Left renal pelvis (tissue), 4 donors: ENCODE results near the gene RPRD2. TPM values are rescaled to one million over a fixed set of nuclear protein-coding genes. Genes with fewer than 3 reads are reported as not detected.

Source experiments
- DNase-seq, 4 donors: peaks; one replicate each; pipeline ENCODE4 v3.0.0-alpha.2; 2013; ENCODE audit warnings: low read depth in 4 of 4, low spot score in 3 of 4
- polyA plus RNA-seq, 4 donors: library from polyadenylated mRNA; unstranded; fragments of 120-200 nt; gene quantifications; one replicate each; pipeline ENCODE4 v1.2.1, GENCODE V29; 2013; ENCODE audit not compliant: insufficient read length in 4 of 4

The RPRD2 gene
- polyA plus RNA-seq, 4 donors: 38.9 to 56.3 (median 52.0) TPM

DNA sequence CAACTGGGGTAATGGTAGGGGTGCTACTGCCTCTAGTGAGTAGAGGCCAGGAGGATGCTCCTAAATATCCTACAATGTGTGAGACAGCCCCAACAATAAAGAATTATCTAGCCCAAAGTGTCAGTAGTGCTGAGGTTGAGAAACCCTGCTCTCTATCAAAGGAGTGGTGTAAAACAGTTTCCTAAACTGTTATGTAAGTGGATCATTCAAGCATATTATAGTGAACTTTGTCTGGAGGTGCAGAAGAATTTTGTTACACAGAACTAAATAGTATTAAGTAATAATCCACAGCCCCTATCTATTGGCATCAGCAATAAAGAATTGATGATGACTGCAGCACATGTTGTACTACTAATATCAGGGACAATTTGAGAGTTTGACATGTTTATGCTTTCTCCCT, 103.0 kb downstream of the RPRD2 start:
- no peak for DNase-seq

DNA sequence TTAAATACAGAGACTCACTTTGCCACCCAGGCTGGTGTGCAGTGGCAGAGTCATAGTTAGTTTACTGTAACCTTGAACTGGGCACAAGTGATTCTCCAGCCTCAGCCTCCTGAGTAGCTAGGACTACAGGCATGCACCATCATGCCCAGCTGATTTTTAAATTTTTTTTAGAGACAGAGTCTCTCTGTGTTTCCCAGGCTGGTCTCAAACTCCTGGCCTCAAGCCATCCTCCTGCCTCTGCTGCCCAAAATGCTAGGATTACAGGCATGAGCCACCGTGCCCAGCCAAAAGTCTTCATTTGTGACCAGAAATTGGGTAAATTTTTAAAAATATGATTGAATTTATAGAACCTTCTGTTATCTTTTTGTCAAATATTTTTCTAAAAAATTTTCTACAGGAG, 105.3 kb downstream of the RPRD2 start:
- no peak for DNase-seq

DNA sequence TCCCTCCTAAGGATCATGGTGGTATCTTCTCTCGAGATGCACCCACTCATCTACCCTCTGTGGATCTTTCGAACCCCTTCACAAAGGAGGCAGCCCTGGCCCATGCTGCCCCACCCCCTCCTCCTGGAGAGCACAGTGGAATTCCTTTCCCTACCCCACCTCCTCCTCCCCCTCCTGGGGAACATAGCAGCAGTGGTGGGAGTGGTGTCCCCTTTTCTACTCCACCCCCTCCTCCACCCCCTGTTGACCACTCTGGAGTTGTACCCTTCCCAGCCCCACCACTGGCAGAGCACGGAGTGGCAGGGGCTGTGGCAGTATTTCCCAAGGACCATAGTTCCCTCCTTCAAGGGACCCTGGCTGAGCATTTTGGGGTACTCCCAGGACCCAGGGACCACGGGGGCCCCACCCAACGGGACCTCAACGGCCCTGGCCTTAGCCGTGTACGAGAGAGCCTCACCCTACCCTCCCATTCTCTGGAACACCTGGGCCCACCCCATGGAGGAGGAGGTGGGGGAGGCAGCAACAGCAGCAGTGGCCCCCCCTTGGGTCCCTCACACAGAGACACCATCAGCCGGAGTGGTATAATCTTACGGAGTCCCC, 108.8 kb downstream of the RPRD2 start:
- DNase-seq: no peak

DNA sequence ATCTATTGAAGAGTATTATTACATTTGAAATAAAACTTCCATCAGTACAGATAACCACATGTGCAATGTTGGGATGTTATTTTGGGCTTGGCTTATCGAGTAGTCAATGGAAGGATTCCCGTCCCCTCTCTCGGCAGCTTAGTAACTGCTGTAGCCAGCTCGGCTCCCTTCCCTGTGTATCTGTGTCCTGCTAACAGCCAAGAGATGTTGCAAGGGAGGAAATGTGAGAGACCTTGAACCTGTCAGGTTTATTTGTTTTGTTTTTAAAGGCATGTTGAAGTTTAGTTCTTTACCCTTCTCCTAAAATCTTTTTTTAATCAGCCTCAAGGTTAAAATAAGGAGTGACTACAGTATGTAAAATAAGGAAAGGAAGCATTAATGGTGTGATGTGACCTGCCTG, 109.7 kb downstream of the RPRD2 start:
- DNase-seq: no peak

DNA sequence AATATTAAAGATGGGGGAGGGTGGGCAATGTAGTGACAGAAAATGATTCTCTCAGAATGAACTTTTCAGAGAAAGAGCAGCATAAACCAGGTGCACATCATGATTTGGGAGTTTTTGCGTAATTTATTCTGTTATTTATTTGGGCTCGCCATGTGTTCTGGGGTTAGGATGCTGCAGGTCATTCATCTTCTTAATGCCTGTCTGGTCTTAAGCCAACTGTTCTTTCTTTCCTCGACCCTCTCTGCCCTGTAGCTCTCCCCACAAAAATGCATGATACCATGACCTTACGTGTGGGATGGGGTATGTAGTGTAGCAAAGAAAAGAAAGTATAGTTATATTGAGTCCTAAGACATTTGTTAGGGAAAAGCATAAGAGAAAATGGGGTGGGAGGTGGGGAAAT, 110.9 kb downstream of the RPRD2 start:
- DNase-seq: no peak

DNA sequence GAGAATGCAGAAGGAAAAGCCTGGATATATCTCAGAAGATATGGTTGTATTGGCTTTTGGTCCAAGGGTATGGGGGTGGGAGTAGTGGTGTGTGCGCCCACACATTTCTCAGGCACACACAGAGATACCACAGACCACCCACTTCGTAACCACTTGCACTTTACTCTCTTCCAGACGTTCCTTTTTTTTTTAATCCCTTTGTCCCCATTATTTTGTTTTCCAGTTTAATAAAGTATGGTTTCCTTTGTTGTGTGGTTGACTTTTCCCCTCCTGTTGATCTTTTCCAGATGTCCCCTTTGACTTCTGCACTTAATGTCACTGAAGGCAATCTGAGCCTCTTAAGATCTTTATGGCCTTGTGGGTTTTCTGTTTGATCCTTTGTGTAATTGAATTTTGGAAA, 112.8 kb downstream of the RPRD2 start:
- DNase-seq: no peak

DNA sequence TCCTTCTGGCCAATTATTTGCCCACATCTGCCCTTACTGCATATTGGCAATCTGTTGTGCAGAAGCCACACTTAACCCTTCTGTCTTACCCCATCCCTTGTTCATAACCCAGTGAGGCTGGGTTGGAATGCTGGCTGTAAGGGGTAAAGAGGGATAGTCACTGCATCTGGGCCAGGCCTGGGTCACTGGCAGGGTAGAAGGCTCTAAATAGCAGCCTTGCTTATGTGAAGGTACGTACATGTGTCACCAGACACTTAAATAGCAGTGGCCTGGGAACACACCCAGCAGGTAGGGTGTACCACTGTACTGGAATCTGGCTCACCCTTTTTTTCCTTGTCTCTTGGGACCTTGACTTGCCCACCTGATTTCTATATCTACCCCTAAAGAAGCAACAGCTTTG, 113.4 kb downstream of the RPRD2 start:
- no peak for DNase-seq

DNA sequence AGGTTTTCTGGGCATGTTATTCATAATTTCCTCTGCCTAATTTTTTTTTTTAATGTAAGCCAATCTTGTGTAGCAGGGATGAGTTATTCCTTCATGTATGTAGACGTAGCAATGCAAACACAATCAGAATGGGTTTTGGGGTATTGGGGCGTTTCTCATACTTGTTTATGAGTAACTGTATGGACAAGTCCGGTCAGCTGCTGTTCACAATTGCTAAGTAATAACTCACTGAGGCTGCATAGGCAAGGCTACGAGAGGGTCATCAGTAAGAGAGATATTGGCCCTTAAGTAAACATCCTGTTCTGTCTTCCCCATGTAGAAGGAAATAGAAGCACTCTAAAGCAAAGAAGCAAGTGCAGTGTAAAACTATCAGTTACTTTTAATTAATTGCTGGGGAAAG, 113.8 kb downstream of the RPRD2 start:
- no peak for DNase-seq

DNA sequence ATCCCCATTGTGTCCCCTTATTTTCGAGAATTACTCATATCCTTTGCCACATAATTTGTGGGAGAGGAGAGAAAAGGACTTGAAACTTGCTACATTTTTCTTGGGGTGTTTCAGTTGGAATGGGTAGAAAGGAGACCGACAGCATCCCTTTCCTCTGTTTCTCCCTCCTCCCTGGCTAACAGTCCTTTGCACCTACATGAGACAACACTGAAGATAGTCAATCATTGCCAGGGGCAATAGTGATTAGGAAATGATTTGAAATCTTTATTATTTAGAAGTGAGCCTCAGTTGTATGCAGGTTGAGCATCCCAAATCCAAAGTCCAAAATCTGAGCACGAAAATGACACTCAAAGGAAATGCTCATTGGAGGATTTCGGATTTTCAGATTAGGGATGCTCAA, 115.4 kb downstream of the RPRD2 start:
- DNase-seq: no peak

DNA sequence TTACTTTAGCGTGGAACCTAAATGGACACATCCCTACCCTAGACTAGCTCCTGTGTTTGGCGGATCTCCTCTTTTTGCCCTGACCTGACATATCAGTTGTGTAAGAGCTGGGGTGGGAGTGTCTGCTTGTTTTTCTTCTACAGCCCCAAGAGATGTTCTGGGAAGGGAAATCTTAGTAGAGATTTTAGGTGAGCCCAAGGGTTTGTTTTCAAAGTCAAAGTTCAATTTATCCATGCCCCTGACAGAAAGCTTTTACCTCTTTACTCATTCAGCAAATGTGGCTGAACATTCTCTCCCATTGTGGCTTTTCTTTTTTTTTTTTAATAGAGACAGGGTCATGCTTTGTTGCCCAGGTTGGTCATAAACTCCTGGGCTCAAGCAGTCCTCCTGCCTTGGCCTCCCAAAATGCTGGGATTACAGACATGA, 116.0 kb downstream of the RPRD2 start:
- no peak for DNase-seq

DNA sequence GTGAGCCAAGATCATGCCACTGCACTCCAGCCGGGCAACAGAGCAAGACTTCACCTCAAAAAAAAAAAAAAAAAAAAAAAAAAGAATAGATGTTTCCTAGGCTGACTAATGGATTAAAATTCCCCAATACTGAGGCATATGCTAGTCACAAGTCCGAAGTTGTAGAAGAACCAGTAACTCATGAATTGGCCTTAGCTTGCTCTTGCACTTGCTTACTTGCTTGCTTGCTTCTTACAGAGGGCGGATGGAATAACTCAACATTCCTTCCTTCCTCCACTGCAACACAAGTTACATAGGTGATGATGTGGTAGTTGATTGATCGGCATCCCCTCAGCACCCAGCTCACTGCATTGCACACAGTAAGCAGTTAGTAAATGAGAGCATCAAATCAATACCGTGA, 120.5 kb downstream of the RPRD2 start:
- no peak for DNase-seq

DNA sequence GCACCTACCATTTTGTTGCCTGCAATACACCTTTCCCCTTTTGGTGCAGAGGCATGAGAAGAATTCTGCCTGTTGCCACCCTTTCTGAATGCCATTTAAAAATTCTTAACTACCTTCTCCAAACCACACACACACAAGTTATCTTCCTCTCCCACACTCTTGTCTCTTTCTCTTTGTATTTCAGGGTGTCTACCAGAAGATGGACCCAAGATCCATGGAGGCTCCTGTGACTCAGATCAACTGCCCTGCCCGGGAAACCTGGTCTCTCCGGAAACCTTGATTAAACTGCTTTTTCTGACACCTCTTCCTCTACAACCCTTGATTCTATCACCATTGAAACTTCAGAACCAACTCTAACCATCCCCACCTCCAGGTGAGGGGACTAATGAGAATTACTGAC, 120.9 kb downstream of the RPRD2 start:
- no peak for DNase-seq

DNA sequence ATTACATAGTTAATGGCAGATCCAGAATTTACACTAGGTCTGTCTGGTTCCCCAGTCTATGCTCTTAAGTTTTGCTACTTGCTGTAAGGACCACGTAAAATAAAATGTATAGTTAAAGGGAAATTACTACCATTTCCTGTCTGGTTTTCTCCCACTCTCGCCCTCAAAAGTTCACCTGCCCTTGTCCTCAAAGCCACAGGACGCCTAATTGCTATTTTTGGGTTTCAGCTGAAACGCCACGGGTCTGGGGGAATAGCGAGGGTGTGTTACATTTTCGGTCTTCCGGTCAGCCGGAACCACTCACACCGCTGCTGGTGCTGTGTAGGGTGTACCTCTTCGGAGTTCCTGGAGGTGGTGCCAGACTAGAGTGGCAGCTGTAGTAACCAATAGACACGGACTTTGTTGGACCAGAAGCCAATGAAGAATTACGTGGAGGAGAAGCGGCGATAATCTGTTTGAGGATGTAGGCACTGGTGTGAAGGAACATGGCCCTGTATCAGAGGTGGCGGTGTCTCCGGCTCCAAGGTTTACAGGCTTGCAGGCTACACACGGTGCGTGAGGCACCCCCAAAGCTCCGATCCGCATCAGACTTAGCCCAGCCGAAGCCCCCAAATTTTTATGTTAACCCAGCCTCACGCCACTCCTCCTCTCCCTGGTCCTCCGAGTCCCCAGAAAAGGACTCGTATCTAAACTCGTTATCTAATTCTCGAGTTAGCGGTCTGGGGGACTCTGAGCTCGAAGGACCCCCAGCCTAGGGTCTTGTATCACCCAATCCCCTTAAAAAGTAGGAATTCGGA, 123.2 kb downstream of the RPRD2 start, which contains the start of gene TARS2:
TSS of gene TARS2 (plus strand) at position 454 of the 797 bp plus-strand sequence. CDS start at position 486, 32 bp downstream.
- DNase-seq: peak; percentile 95 to 97 (median 95)

DNA sequence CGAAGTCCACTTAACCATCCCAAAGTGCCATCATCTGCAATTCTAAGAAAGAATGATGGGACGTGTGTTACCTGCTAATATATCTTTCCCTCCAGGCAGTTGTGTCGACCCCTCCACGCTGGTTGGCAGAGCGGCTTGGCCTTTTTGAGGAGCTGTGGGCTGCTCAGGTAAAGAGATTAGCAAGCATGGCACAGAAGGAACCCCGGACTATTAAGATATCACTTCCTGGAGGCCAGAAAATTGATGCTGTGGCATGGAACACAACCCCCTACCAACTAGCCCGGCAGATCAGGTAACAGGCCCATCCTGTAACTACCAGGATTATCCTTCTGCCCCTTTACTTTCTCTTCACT, 123.8 kb downstream of the RPRD2 start:
- no peak for DNase-seq

DNA sequence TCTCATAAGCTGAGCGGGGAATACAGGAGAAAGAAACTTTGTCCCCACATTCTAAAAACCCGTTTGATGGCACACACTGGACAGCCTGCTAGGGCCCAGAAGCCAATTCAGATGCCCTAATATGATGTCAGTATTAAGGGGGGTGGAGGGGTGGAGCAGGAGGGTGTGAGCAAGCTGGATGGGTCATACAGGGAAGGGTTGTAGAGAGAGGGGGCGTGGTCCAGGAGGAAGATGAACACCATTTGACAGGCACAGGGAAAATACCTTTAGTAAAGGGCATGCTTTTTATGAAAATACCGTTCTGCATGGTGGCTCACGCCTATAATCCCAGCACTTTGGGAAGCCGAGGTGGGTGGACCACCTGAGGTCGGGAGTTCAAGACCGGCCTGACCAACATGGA, 129.2 kb downstream of the RPRD2 start:
- DNase-seq: no peak

DNA sequence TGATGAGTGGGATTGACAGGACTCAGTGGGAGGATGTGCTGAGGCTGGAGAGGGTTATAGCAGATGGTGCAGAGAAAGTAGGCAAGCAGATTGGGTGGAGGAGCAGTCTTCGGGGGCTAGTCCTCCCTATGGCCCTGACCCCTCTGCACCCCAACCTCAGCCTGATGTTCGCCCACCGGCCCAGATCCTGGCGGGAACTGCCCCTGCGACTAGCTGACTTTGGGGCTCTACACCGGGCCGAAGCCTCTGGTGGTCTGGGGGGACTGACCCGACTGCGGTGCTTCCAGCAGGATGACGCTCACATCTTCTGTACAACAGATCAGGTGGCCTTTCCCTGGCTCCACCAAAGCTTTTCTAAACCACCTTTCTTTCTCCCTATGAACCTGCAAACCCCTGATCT, 134.4 kb downstream of the RPRD2 start:
- DNase-seq: no peak

DNA sequence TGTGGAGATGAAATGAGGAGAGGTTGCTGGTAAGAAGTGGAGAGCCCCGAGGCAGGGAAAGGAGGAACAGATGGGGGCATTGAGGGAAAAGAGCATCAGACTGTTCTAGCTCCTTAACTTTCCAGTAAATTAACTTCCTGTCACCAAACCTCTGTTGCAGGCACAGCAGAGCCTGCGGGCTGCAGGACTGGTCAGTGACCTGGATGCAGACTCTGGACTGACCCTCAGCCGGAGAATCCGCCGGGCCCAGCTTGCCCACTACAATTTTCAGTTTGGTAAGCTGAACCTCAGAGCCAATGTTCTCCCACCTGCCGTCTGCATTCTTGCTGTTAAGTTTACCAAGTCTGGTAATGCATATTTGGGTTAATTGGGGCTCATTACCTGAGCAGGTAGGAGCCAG, 141.5 kb downstream of the RPRD2 start:
- DNase-seq: no peak

DNA sequence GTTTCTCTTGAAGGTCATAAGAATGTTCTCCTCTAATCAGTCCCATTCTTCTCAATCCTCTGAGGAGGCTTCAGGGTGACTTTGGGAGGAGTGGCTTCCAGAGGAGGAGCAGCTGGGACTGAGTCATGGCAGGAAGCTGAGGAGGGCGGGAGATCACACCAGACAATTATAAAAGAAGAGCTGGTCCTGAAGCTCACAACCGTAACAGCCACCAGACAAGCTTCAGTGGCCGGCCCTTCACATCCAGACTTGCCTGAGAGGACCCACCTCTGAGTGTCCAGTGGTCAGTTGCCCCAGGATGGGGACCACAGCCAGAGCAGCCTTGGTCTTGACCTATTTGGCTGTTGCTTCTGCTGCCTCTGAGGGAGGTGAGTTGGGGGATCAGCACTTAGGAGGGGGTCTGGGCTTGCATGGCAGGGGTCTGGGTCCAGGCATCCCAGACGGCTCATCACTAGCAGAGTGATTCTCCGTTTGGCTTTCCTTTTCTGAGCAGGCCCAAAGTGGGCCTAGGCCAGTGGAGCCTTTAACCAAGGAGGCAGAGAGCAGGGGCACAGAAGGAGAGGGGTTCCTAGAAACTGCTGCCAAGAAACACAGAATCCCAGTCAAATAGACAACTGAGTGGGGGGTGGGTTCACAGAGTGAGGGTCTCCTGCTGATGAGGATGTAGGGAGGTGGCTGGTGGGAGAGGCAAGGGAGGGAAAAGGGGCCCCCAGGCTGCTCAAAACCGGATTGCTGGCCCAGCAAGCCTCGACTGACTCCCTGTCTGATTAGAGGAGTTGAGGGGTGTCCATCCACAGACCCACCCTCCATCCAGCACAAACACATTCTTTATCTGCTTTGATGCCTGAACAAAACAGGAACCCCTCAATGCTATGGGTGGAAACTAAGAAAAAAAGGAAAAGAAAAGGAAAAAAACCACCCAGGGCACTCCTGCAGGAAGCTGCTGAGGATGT, 144.2 kb downstream of the RPRD2 start, which contains the start of gene ECM1:
TSS of gene ECM1 (plus strand) at position 198 of the 953 bp plus-strand sequence. CDS start at position 299, 101 bp downstream.
- DNase-seq: no peak

DNA sequence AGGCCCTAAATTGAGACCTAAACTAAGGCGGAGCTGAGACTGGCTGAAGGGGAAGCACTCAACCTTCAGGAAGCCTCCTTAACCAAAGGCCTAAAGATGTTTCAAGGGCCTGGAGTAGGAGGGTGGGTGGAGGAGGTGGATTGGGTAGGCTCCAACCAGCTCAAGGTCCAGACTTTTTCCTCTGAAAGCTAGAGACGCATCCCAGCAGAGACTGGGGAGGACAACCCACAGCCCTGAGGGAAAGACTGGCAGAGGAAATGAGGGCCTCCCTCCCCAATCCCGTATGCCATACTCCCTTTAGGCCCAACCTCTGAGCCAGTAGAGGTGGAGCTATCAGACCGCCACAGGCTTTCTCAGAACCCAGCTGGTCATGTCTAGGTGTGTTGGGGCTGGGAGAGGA, 145.0 kb downstream of the RPRD2 start:
- no peak for DNase-seq

DNA sequence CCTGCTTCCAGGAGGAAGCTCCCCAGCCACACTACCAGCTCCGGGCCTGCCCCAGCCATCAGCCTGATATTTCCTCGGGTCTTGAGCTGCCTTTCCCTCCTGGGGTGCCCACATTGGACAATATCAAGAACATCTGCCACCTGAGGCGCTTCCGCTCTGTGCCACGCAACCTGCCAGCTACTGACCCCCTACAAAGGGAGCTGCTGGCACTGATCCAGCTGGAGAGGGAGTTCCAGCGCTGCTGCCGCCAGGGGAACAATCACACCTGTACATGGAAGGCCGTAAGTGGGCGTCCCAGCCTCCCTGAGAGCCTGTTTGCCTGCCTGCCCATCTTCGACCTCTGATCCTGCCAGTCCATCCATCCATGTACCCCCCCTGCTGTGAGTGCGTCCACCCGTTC, 147.6 kb downstream of the RPRD2 start:
- DNase-seq: no peak

DNA sequence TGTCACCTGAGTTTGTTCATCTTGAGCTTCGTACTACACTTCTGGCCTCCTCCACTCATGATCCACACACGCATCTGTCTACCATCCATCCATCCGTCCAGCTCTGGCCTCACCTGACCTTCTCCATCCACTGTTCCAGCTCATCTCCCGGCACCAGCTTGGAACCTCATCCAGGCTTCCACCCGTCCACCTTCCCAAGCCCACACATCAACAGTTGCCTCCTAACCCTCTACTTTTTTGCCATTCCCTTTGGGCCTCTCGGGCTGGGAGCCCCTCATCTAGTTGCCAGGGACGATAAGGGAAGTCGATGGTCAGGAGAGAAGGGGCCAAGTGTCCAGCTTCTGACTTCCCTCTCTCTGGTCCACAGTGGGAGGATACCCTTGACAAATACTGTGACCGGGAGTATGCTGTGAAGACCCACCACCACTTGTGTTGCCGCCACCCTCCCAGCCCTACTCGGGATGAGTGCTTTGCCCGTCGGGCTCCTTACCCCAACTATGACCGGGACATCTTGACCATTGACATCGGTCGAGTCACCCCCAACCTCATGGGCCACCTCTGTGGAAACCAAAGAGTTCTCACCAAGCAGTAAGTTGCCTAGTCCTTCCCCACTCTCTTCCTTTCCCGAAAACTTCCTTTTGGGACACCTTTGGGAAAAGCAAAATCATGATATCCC, 148.2 kb downstream of the RPRD2 start:
- no peak for DNase-seq
